GM12801 (cell line): ENCODE results near the gene ELANE.

Experiments
- CTCF ChIP-seq: IDR thresholded peaks from one replicate; pipeline ENCODE4 v1.5.1; 2011; ENCODE audit warnings: control low read depth; ENCODE audit not compliant: insufficient read length; ENCODE audit errors: extremely low read depth

The ELANE gene

GRCh38 chr19:815775-816499 is 36.2 kb upstream of the ELANE start:
- TF ChIP-seq CTCF = no peak

GRCh38 chr19:816500-816857 is 35.6 kb upstream of the ELANE start:
- no peak for TF ChIP-seq CTCF

- TF ChIP-seq CTCF = no peak
Observed at GRCh38 chr19:821231-821824, 30.8 kb upstream of the ELANE start.

GRCh38 chr19:821825-822503 is 30.1 kb upstream of the ELANE start, which contains the start of gene PLPPR3:
PLPPR3 (minus strand) TSS chr19:821955; CDS start chr19:821559, 396 bp downstream.
- no peak for TF ChIP-seq CTCF

- TF ChIP-seq CTCF = no peak
Observed at GRCh38 chr19:823565-824121, 28.5 kb upstream of the ELANE start.

GRCh38 chr19:824885-825284 is 27.2 kb upstream of the ELANE start:
- TF ChIP-seq CTCF = no peak

- TF ChIP-seq CTCF = no peak
Observed at GRCh38 chr19:825897-826644, 26.0 kb upstream of the ELANE start.
